MM.1S (cell line): Measurements from ENCODE around the gene CBX5.

Experiments used
- CTCF ChIP-seq: fragments of 300-600 bp; sonication (generic); IDR thresholded peaks from 2 replicates; pipeline ENCODE4 v1.5.1; 2016; ENCODE audit warnings: antibody characterized with exemption, low read length, mixed read lengths
- EZH2 ChIP-seq: fragments of 300-600 bp; sonication (generic); optimal IDR thresholded peaks from 2 replicates; pipeline ENCODE3; 2017; ENCODE audit warnings: low read depth, mild to moderate bottlenecking, antibody characterized with exemption, low read length, mixed read lengths
- EZH2phosphoT487 ChIP-seq: fragments of 300-600 bp; sonication (generic); IDR thresholded peaks from 2 replicates; pipeline ENCODE4 v1.6.1; 2018; ENCODE audit warnings: antibody characterized with exemption, low read length

GRCh38 chr12:54301428-54302048 lies 21.6 kb upstream of the CBX5 start:
- TF ChIP-seq CTCF (no peak), EZH2phosphoT487 (no peak), EZH2 (no peak)
